ENCODE results near the gene DKC1. TPM values are rescaled to one million over a fixed set of nuclear protein-coding genes. Genes with fewer than 3 reads are reported as not detected.

The DKC1 gene
- total and polyA plus RNA-seq, 2 donors (not counting 3 experiments of a cell fraction or from before 2014, with no cell fraction given) = 28.6 to 69.1 TPM

Small RNA genes lying within 50 kb of the gene (small RNA-seq; reads per million reads assigned to genes)
- not detected for gene SNORA36A (ENCODE audit: insufficient read depth, insufficient read length, low read depth, low replicate concordance)

Other genes with a start within 250 kb of the DKC1 start
- 25.6 and 42.9 TPM in 2 replicates for gene FAM3A, start 246.6 kb upstream of the DKC1 start, total RNA-seq
- 32.0 and 37.3 TPM in 2 replicates for gene FAM3A, start 246.6 kb upstream of the DKC1 start, polyA plus RNA-seq
- 159 and 161 TPM in 2 replicates for gene G6PD, start 216.0 kb upstream of the DKC1 start, total RNA-seq
- gene G6PD, start 216.0 kb upstream of the DKC1 start, polyA plus RNA-seq = 155 and 173 TPM in 2 replicates
- 40.3 and 41.2 TPM in 2 replicates for gene IKBKG, start 215.2 kb upstream of the DKC1 start, total RNA-seq
- gene IKBKG, start 215.2 kb upstream of the DKC1 start, polyA plus RNA-seq = 47.8 and 52.1 TPM in 2 replicates
- gene CTAG1A, start 177.7 kb upstream of the DKC1 start, total RNA-seq = not detected in 2 replicates
- gene CTAG1A, start 177.7 kb upstream of the DKC1 start, polyA plus RNA-seq = not detected in 2 replicates
- gene CTAG1B, start 143.6 kb upstream of the DKC1 start, total RNA-seq = not detected in 2 replicates
- not detected in 2 replicates for gene CTAG1B, start 143.6 kb upstream of the DKC1 start, polyA plus RNA-seq
- not detected in 2 replicates for gene CTAG2, start 109.3 kb upstream of the DKC1 start, total RNA-seq
- gene CTAG2, start 109.3 kb upstream of the DKC1 start, polyA plus RNA-seq = not detected in 2 replicates
- gene GAB3, start 11.8 kb upstream of the DKC1 start, total RNA-seq = 4.0 and 6.2 TPM in 2 replicates
- 6.0 and 6.1 TPM in 2 replicates for gene GAB3, start 11.8 kb upstream of the DKC1 start, polyA plus RNA-seq
- 27.0 and 32.3 TPM in 2 replicates for gene MPP1, start 42.6 kb downstream of the DKC1 start, total RNA-seq
- 22.1 and 23.0 TPM in 2 replicates for gene MPP1, start 42.6 kb downstream of the DKC1 start, polyA plus RNA-seq
- gene SMIM9, start 71.8 kb downstream of the DKC1 start, total RNA-seq = not detected in 2 replicates
- gene SMIM9, start 71.8 kb downstream of the DKC1 start, polyA plus RNA-seq = not detected in 2 replicates
- gene F8A1, start 123.5 kb downstream of the DKC1 start, total RNA-seq = 11.4 and 19.8 TPM in 2 replicates
- gene F8A1, start 123.5 kb downstream of the DKC1 start, polyA plus RNA-seq = 9.6 and 10.0 TPM in 2 replicates

All from endothelial cell of umbilical vein (primary cell).